ENCODE results near the gene CDK17.

DNA sequence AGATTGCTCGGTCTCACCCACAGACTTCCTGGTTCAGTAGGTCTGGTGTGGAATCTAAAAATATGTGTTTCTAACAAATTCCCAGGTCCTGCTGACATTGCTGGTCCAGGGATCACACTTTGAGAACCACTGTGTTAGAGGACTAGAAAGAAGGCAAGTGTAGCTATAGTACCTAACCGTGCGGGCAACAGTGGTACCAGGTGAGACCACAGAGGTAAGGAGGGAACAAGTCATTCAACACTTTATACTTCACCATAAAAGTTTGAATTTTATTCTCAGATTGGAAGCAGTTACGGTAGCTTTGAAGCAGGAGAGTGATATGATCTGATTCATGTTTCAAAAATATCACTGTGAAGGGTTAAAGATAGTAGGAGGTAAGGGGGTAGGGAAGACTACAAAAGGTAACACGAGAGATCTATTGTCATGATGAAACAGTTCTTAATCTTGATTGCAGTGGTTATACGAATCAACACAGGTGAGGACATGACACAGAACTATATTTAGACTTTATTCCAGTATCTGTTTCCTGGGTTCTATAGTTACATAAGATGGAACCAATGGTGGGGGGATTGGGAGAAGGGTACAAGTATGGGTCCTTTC is 73.5 kb downstream of the CDK17 start:
- TF ChIP-seq, protein P1, sequence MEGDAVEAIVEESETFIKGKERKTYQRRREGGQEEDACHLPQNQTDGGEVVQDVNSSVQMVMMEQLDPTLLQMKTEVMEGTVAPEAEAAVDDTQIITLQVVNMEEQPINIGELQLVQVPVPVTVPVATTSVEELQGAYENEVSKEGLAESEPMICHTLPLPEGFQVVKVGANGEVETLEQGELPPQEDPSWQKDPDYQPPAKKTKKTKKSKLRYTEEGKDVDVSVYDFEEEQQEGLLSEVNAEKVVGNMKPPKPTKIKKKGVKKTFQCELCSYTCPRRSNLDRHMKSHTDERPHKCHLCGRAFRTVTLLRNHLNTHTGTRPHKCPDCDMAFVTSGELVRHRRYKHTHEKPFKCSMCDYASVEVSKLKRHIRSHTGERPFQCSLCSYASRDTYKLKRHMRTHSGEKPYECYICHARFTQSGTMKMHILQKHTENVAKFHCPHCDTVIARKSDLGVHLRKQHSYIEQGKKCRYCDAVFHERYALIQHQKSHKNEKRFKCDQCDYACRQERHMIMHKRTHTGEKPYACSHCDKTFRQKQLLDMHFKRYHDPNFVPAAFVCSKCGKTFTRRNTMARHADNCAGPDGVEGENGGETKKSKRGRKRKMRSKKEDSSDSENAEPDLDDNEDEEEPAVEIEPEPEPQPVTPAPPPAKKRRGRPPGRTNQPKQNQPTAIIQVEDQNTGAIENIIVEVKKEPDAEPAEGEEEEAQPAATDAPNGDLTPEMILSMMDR (IDR thresholded peaks at IDR 0.05): no peak
- TF ChIP-seq POLR2A (IDR thresholded peaks at IDR 0.05) (no peak), POLR2AphosphoS5 (IDR thresholded peaks at IDR 0.05) (no peak)

Data from prostate gland (tissue), 2 donors.